IPS-18a (cell line): ENCODE results near the gene CASK.

ENCODE experiments used
- H3K27ac ChIP-seq: one replicate; pipeline ENCODE4 v1.5.1; 2013; ENCODE audit warnings: low read length
- H3K27me3 ChIP-seq: one replicate; pipeline ENCODE4 v1.6.1; 2013; ENCODE audit warnings: mild to moderate bottlenecking, low read length; ENCODE audit not compliant: control insufficient read depth, insufficient read depth
- H3K36me3 ChIP-seq: one replicate; pipeline ENCODE4 v1.6.1; 2013; ENCODE audit warnings: low read depth, low read length; ENCODE audit not compliant: control insufficient read depth
- H3K4me1 ChIP-seq: one replicate; pipeline ENCODE4 v1.6.1; 2013; ENCODE audit warnings: low read depth, low read length; ENCODE audit not compliant: control insufficient read depth
- H3K4me3 ChIP-seq: one replicate; pipeline ENCODE4 v1.5.1; 2013; ENCODE audit warnings: low read length
- H3K9ac ChIP-seq: one replicate; pipeline ENCODE4 v1.6.1; 2013; ENCODE audit warnings: mild to moderate bottlenecking, low read length, moderate library complexity
- H3K9me3 ChIP-seq: one replicate; pipeline ENCODE4 v1.6.1; 2013; ENCODE audit warnings: low read depth, low read length; ENCODE audit not compliant: control insufficient read depth

The CASK gene

DNA sequence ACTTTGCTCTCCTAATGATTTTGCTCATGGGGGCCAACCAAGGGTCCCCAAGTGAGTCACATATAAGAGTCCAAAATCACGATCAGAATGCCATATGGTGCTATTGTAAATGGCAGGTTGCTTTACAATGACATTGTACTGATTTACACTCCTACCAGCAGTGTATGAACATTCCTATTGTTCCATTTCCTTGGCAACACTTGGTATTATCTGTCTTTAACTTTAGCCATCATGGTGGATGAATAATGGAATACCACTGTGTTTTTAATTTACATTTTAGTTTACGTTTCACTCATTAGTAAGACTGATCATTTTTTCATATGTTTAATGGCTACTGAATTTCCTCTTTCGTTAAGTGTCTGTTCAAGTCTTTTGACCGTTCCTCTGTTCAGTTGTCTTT, 379.7 kb downstream of the CASK start:
- Histone ChIP-seq H3K27me3 (no peaks in the 10 kb centered on the region), H3K36me3 (peaks cover 4% of the 10 kb centered on the region), H3K27ac (no peak overlapping the region), H3K4me1 (no peaks in the 10 kb centered on the region), H3K9ac (no peak overlapping the region), H3K9me3 (peaks cover 15% of the 10 kb centered on the region), H3K4me3 (no peak overlapping the region)

DNA sequence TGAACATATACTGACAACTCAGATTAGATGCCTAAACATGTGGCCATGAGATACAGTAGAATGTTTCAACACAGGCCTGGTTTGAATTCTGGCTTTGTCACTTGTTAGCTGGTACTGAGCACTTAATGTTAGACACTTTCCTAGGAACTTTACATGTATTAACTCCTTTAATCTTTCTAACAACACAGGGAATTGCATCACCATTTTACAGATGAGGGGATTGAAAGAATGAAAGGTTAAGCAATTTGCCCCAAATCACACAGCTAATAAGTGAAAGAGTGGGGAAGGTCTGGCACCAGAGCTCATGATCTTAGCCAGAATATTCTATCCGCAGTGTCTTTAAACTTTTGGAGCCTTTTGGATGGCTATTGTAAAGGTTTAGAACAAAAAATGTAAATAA, 380.3 kb downstream of the CASK start:
- Histone ChIP-seq H3K9me3 (peaks cover 11% of the 10 kb centered on the region), H3K27me3 (no peaks in the 10 kb centered on the region), H3K4me1 (no peaks in the 10 kb centered on the region), H3K9ac (no peak overlapping the region), H3K27ac (no peak overlapping the region), H3K4me3 (no peak overlapping the region), H3K36me3 (peaks cover 4% of the 10 kb centered on the region)

DNA sequence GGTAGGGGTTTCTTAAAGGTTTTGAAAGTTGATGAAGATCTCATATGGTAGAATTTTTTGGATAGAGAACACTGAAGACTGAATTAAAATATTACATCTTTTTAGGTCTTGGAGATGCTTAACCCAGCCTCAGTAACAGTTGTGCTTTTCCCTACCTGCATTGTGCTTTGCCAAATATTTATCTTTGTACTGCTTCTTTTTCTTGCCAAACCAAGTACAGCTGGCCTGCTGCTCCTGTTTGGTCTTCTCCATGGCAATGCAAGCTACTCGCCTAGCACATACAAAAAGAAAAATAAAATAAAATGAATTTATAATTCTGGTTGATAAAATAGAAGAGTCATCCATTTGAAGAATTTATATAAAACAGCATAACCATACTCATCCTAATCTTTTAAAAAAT, 380.8 kb downstream of the CASK start:
- Histone ChIP-seq H3K27me3 (no peaks in the 10 kb centered on the region), H3K36me3 (peaks cover 4% of the 10 kb centered on the region), H3K9ac (no peak overlapping the region), H3K4me3 (no peak overlapping the region), H3K9me3 (peaks cover 11% of the 10 kb centered on the region), H3K4me1 (no peaks in the 10 kb centered on the region), H3K27ac (no peak overlapping the region)

DNA sequence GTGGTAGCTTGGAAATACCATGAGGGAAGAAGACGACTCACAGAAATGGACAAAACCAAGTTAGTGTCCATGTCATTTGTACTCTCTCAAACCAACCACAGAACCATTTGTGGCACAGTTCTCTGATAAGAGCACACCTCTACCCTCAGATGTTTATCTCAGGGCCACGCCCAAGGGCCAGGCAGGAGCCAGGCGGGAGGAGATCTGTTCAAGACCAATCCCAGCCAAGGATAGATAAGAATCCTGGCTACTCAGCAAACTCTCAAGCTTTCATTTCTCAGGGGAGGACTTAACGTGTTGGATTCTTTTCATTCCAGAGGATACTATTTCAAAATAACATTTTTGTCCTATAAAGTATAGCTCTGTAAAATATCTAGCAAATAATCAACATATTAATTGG, 381.2 kb downstream of the CASK start:
- H3K36me3 ChIP-seq, result peaks cover 4% of the 10 kb centered on the region
- H3K4me3 ChIP-seq, result no peak overlapping the region
- H3K27me3 ChIP-seq, result no peaks in the 10 kb centered on the region
- H3K4me1 ChIP-seq, result no peaks in the 10 kb centered on the region
- no peak overlapping the region for H3K27ac ChIP-seq
- no peak overlapping the region for H3K9ac ChIP-seq
- H3K9me3 ChIP-seq, result peaks cover 9% of the 10 kb centered on the region

DNA sequence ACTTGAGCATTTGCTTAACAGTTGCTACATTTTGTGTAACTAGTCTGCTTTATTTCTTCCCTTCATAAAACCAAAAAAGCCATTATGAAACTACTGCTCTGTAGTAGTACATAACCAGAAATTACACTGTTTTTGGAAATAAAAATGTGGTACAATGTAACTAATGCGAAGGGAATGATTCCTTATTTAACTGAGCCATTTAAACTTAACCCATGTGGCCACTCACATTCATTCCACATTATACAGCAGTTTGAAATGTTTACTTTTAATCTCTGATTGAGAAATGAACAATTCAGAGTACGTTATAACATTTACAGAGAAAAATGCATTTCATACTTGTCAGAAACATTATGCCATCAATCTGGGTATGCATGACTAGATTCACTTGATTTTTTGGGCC, 382.0 kb downstream of the CASK start:
- Histone ChIP-seq H3K27me3 (no peaks in the 10 kb centered on the region), H3K4me3 (no peak overlapping the region), H3K9me3 (peaks cover 8% of the 10 kb centered on the region), H3K27ac (no peak overlapping the region), H3K4me1 (no peaks in the 10 kb centered on the region), H3K9ac (no peak overlapping the region), H3K36me3 (peaks cover 4% of the 10 kb centered on the region)

DNA sequence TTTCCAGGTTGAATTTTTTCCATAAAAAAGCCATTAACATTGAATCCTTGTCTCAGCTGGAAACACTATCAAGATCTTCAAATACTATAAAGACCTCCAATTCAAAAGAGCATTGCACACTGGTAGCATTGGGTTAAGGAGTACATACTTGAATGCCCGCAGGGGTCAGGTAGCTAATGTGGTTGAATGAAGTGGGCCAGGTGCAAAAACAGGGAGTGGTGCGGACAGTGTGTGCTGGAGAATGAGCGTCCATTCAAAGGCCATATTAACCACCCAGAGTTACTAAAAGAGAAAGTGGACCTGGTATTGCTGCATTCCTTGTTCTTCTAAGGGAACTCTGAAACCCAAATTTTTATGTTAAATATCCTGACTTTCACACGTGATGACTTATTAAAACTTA, 384.6 kb downstream of the CASK start:
- Histone ChIP-seq H3K36me3 (peaks cover 4% of the 10 kb centered on the region), H3K9me3 (peaks cover 8% of the 10 kb centered on the region)

DNA sequence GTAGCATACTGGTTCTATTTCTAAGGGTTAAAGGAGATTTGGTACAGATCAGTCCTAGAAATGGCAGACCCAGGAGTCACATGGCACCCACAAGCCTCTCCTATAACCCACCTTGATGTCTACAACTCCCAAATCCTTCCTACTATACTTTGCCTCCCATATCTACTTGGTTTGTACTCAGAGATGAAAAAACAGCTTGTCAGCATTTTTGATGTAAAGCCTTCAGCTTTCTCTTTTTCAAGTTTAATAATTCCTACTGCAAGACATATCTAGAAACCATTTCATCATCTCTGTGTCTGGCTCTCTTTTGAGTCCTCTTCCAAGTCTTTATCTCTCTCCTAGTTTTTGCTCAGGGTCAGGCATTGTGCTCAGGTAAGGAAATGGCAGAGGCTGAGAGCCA, 393.3 kb downstream of the CASK start:
- Histone ChIP-seq H3K36me3 (peaks cover 6% of the 10 kb centered on the region), H3K4me3 (no peak overlapping the region), H3K27ac (no peak overlapping the region)

More for the DNA sequence above, 384.6 kb downstream of the CASK start:
- Histone ChIP-seq H3K27me3 (no peaks in the 10 kb centered on the region), H3K4me1 (no peaks in the 10 kb centered on the region), H3K4me3 (no peak overlapping the region), H3K27ac (no peak overlapping the region), H3K9ac (no peak overlapping the region)

DNA sequence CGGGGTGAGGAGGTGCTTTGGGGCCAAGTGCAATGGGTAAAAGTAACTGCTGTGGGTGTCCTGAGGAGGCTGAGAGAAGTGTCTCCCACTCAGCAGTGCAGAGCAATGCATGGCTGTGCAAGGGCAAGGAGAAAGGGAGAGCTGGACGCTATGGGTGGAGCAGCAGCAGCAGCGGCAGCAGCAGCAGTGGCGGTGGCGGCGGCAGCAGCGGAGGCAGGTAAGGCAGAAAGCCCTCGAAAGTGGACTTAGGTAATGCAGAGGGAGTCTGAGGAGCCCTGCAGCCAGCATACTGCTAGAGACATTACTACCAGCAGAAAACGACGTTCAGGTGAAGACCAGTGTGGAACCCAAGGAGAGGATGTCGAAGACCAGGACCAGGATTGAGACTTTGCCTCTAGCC, 394.1 kb downstream of the CASK start:
- no peak overlapping the region for H3K27ac ChIP-seq
- no peak overlapping the region for H3K9ac ChIP-seq
- H3K9me3 ChIP-seq, result no peaks in the 10 kb centered on the region
- no peaks in the 10 kb centered on the region for H3K4me1 ChIP-seq
- no peak overlapping the region for H3K4me3 ChIP-seq
- H3K27me3 ChIP-seq, result no peaks in the 10 kb centered on the region
- peaks cover 6% of the 10 kb centered on the region for H3K36me3 ChIP-seq

More for the DNA sequence above, 393.3 kb downstream of the CASK start:
- H3K4me1 ChIP-seq, result no peaks in the 10 kb centered on the region
- no peak overlapping the region for H3K9ac ChIP-seq
- no peaks in the 10 kb centered on the region for H3K27me3 ChIP-seq
- no peaks in the 10 kb centered on the region for H3K9me3 ChIP-seq

DNA sequence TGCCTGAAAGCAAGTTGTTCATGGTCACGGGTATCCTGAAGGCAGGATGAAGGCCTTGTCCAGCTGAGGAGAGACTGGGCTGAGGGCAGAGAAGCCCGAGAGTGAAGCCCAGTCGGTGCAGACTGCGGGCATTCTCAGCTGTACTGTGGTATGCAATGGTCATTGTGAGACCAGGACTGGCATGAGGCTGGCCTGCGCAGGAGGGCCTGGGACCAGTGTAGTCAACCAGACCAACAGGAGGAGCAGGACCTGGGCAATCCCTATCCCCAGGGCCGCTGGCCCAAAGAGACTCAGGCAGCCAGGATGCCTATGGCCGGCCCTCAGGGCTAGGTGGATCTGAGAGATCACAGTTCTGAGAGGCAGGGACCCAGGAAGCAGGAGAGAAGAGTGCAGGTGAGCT, 394.6 kb downstream of the CASK start:
- no peak overlapping the region for H3K9ac ChIP-seq
- peaks cover 6% of the 10 kb centered on the region for H3K36me3 ChIP-seq
- no peaks in the 10 kb centered on the region for H3K27me3 ChIP-seq
- no peaks in the 10 kb centered on the region for H3K4me1 ChIP-seq
- no peak overlapping the region for H3K27ac ChIP-seq
- H3K4me3 ChIP-seq, result no peak overlapping the region
- H3K9me3 ChIP-seq, result no peaks in the 10 kb centered on the region

DNA sequence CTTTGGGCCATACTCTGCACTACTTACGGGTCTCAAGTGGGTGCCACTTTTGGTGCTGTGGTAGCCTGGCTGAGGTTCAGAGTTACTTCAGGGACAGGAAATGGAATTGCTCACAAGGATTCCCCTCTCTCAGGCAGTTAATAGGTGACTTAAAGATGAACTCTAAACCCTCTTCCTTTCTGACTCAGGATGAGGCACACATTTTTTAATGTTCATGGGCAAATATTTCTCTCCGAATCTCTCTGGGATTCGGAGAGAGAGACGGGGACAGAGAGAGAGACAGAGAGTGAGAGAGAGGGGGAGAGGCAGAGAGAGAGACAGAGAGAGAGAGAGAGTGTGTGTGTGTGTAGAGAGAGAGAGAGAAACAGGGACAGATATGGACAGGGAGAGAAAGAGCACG, 396.4 kb downstream of the CASK start:
- H3K9me3 ChIP-seq, result no peaks in the 10 kb centered on the region
- no peaks in the 10 kb centered on the region for H3K4me1 ChIP-seq
- no peak overlapping the region for H3K27ac ChIP-seq
- H3K36me3 ChIP-seq, result peaks cover 6% of the 10 kb centered on the region
- no peak overlapping the region for H3K4me3 ChIP-seq
- no peak overlapping the region for H3K9ac ChIP-seq
- H3K27me3 ChIP-seq, result no peaks in the 10 kb centered on the region

DNA sequence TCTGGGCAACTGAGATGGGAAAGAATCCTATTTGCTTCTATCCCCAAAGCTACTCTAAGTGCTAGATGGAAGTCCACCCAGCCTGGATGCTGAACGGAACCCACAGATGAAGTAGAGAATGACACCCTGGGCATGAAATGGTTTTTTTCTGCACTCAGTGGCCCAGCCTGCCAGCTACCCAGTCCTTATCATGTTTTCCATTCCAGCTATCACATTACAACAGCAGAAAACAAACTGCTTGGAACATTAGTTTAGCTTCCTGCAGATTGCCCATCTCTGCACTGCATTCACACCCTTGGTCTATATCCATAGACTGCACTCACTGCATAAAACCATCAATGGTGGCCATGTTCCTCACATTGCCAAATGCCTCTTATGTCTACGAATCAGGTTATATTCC, 397.1 kb downstream of the CASK start:
- Histone ChIP-seq H3K27ac (no peak overlapping the region), H3K9ac (no peak overlapping the region), H3K4me1 (no peaks in the 10 kb centered on the region), H3K4me3 (no peak overlapping the region), H3K9me3 (no peaks in the 10 kb centered on the region), H3K27me3 (no peaks in the 10 kb centered on the region), H3K36me3 (peaks cover 6% of the 10 kb centered on the region)

DNA sequence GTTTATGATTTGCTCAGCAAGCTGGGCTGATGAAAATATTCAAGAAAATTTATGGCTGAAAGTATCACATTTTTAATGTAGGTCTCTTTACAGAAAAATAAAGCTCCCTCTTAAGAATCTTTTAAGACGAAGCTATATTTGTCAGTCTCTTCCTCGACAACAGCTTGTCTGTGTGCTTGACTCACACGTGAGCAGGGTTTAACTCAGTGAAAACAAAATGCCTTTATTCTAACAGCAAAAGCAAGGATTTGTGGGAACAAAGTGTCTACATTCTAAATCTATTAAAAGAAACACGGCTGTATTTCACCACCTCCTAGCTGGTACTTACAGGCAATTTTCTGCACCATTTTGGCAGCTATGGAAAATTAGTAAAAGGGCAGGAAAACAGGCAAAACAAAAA, 400.7 kb downstream of the CASK start:
- Histone ChIP-seq H3K36me3 (no peaks in the 10 kb centered on the region), H3K9me3 (no peaks in the 10 kb centered on the region), H3K27ac (no peak overlapping the region), H3K9ac (no peak overlapping the region), H3K4me3 (no peak overlapping the region), H3K27me3 (no peaks in the 10 kb centered on the region), H3K4me1 (no peaks in the 10 kb centered on the region)
